LoVo (cell line): Measurements from ENCODE around the gene CREB3L2.
"Not testable (repeated sequence)": the region's sequence is repeated elsewhere in the genome, so short reads cannot be mapped to it uniquely, and the experiment has no call there.

Experiments used
- DNase-seq: peaks from one replicate; pipeline ENCODE4 v3.0.0-alpha.2; 2016; ENCODE audit warnings: low spot score

Gene CREB3L2

GRCh38 chr7:137933270-137934017 is 68.4 kb downstream of the CREB3L2 start:
- DNase-seq = no peak

DNA sequence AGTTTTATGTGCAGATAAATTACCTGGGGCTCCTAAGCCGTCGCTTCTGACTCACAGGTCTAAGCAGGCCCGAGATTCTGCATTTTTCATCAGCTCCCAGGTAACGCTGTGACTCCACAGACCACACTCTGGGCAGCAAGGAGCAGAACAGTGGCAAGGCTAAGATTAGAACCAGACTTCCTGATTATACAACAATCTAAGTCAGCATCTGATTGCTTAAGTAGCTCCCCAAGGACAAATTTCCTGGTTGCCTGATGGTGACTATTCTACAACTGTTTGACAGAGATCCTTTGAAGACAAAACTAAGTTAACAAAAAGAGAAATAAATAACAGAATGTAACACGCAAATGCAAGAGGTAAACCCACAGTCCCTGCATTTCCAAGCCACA is 69.0 kb downstream of the CREB3L2 start:
- no peak for DNase-seq

GRCh38 chr7:137931823-137932222 is 70.1 kb downstream of the CREB3L2 start:
- no peak for DNase-seq

DNA sequence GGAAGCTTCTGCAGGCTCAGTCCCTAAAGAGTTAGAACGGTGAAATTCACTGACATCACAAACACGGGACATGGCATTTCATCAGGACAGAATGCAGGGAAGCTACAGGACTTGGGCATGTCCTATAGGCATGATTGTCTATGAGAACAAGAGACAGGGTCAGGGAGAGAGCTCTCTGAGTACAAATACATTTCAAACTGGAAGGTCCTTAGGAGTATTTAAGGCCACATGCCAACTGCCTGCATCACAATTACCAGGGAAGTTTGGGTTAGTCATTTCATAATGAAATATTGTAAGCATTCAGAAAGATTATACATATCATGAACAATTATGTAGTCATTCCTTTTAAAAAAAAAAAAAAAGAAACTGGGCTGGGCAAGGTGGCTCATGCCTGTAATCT is 71.3 kb downstream of the CREB3L2 start:
- DNase-seq = no peak

DNA sequence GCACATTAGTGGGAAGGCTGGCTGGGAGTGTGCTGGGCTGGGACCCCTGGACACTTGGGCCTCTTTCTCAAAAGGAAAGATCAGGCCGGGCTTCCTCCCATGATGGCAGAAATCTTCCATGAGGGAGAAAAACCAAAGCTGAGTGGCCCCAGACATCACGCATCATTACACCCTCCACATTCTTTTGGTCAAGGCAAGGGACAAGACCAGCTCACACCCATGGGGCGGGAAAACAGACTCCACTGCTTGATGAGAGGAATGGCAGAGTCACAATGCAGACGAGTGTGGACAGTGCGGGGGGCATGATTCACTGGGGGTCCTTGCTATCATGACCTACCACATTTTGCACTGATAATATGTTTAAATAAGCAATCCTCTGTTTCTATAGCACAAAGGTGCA is 73.3 kb downstream of the CREB3L2 start:
- no peak for DNase-seq

DNA sequence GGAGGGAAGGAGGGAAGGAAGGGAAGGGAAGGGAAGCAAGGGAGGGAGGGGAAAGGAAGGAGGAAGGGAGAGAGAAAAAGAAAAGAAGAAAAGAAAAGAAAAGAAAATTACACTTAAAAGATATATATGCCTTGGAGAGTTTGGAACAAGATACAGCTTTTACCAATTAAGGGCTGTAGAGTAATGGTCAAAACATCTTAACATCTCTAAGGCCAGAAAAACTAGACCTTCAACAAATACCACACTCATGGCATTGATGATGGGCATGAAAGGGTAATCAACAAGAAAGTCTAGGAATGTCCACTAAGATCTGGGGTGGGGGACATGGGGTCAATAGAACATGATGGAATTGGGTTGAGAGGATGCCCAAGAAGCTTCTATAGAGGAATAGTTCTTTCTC is 74.5 kb downstream of the CREB3L2 start:
- no peak for DNase-seq

DNA sequence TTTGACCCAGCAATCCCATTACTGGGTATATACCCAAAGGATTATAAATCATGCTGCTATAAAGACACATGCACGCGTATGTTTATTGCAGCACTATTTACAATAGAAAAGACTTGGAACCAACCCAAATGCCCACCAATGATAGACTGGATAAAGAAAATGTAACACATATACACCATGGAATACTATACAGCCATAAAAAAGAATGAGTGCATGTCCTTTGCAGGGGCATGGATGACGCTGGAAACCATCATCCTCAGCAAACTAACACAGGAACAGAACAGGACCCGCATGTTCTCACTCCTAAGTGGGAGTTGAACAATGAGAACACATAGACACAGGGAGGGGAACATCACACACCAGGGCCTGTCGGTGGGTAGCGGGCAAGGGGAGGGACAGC is 75.7 kb downstream of the CREB3L2 start:
- not testable (repeated sequence) for DNase-seq

GRCh38 chr7:137925754-137926153 is 76.1 kb downstream of the CREB3L2 start:
- no peak for DNase-seq

DNA sequence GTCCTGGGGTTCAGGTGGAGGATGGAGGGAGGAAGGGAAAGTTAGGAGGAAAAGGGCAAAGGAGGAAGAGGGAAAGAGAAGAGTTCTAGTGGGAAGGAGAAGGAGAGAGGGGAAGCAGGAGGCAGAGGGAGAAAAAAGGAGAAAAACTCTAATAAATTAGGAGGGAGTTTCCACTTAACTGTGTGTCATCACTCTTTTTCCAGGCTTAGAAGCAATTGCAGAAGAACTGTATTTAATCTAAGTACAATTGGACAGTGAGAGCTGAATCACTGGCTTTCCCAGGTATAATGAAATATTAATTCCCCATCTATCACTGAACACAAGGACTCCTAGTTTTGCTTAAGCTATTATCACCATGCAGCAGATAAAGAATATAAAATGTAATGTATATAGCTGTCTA is 76.8 kb downstream of the CREB3L2 start:
- no peak for DNase-seq

DNA sequence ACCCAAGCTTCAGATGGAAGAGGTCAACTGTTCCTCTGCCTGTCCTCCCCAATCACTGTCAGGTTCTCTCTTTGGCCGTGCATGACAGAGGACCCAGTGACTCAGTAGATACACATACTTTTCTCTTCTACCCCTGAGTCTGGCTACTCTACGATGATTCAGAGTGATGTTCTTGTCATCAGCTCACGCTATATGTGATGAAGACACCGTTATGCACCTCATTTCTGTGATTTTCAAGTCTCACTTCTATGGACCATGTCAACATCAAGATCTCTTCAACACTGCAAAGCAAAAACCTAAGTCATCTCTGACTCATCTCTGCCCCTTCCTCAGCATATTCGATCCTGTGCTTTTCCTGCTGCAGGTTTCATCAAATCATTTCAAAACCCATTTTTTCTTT is 78.5 kb downstream of the CREB3L2 start:
- no peak for DNase-seq

- no peak for DNase-seq
Observed at GRCh38 chr7:137920637-137921399, 81.1 kb downstream of the CREB3L2 start.

GRCh38 chr7:137919987-137920386 is 81.9 kb downstream of the CREB3L2 start:
- no peak for DNase-seq

DNA sequence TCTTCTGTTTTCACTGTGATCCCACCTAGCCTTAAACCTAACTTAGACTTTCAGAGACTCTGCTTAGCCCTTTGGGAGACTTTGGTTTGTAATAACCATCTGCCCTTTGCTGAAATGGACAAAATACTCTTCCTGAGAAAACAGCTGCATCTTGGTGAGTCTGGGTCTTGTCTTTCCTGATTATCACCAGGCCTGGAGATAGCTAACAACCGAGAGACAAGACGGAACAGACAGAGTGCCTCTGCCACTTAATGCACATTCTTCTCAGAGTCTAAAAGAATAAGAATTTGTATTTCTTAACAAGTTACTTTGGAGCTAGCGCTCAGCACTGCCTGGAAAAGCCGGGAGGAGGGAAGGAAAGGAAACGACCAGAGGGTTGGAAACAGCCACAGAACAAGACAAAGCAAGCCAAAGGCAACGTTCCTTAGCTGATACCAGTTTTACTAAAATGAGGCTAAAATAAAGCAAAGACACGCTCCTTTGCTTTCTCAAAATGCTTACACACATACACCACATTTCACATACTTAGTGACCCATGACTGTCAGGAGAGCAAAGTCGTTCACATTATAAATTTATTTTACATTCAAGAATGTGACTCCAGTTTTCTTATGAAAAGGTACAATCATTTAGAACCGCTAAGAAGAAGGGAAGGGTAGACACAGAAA is 84.8 kb downstream of the CREB3L2 start:
- DNase-seq = no peak

DNA sequence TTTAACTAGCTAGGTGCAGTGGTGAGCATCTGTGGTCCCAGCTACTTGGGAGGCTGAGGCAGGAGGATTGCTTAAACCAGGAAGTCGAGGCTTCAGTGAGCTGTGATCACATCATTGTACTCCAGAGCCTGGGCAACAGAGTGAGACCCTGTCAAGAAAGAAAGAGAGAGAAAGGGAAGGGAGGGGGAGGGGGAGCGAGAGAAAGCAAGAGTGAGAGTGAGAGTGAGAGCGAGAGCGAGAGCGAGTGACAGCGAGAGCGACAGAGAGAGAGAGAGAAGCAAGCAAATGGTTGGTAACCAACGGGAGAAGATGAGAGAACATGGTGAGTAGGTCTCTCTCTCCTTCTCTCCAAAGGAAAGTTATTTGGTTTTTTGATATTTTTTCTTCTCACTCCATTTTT is 85.3 kb downstream of the CREB3L2 start:
- DNase-seq = no peak

DNA sequence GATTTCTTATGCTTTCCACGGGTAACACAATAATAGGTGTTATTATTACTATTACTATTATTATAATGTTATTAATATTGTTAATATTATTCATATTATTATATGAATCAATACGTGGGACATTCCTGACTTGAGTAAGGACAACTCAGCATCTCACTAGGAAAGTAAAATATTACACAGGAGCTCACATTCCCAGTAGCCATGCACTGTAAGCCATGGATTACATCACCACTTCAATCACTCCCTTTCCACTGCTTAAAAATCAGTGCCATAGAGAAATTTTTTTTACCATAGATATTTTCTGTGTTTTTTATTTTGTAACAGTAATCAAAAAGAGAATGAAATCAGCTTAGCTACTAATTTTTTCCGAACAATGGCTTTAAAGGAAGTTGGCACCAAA is 86.6 kb downstream of the CREB3L2 start:
- DNase-seq = no peak

DNA sequence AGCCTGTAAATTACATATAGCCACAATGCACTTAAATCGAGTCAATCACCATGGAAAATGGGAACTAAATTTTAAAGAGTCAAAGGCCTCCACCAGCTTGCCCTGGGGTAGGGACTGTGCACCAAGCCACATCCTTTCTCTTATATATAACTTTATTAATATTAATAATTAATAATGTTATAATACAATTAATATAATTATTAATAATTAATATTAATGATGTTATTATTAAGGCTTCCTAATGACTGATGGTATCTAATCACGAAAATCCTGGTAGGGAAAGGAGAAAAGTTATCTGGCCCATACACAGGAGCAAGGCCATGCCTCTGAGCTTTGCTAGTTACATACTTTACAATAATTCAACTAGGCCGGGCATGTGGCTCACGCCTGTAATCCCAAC is 87.9 kb downstream of the CREB3L2 start:
- no peak for DNase-seq

- DNase-seq = no peak
Observed at GRCh38 chr7:137909042-137909441, 92.8 kb downstream of the CREB3L2 start.

GRCh38 chr7:137908106-137908505 is 93.8 kb downstream of the CREB3L2 start:
- no peak for DNase-seq

DNA sequence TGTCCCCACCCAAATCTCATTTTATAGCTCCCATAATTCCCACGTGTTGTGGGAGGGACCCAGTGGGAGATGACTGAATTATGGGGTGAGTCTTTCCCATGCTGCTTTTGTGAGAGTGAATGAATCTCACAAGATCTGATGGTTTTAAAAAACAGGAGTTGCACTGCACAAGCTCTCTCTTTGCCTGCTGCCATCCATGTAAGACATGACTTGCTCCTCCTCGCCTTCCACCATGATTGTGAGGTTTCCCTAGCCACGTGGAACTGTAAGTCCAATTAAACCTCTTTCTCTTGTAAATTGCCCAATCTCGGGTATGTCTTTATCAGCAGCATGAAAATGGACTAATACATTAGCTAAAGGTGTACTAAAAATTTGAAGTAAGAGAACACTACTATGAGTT is 95.2 kb downstream of the CREB3L2 start:
- not testable (repeated sequence) for DNase-seq

GRCh38 chr7:137904833-137905232 is 97.1 kb downstream of the CREB3L2 start:
- DNase-seq = no peak

- peak; percentile 77 for DNase-seq
Observed at GRCh38 chr7:137903382-137904169, 98.3 kb downstream of the CREB3L2 start.

- no peak for DNase-seq
Observed at GRCh38 chr7:137900137-137900536, 101.7 kb downstream of the CREB3L2 start.
